ENCODE data around the gene IGSF3.
A peak's percentile ranks its signal among the peaks of the same experiment; 100 is the strongest.

Gene IGSF3

GRCh38 chr1:116546354-116546977 is 121.1 kb downstream of the IGSF3 start:
- DNase-seq = no peak

- no peak for DNase-seq
These were observed 122.2 kb downstream of the IGSF3 start for GRCh38 chr1:116545359-116545705.

DNA sequence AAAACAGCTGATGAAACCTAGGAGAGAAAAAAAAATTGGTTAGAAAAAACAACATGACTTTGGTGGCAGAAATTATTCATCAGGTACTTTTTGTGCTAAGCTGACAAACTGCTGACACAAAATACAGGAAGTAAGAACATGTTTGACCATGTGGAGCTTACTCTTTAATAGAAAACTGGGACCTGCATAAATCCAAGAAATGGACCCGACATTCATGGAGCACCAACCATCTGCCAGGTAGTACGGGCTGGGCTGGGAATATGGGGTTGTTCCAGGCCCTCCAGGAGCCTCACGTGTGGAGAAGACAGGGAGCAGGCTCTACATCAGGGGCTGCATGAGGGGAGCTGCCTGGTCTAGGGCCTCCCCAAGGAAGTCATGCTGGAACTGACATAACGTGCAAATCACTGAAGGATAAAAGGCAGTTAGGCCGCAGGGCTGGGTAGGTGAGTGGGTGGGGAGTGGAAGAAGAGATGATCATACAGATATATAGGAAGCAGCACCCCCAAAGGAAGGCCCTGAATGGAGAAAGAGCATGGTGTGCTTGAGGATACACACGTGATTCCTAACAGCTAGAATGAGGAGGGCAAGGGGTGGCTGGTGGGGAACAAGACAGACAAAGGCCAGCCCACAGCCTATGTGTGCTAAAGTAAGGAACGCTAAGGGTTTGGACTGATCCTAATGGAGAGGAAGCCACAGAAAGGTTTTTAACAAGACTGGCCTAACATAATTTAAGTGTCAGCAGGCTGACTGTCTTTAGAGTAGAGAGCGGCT is 122.8 kb downstream of the IGSF3 start:
- no peak for DNase-seq

DNA sequence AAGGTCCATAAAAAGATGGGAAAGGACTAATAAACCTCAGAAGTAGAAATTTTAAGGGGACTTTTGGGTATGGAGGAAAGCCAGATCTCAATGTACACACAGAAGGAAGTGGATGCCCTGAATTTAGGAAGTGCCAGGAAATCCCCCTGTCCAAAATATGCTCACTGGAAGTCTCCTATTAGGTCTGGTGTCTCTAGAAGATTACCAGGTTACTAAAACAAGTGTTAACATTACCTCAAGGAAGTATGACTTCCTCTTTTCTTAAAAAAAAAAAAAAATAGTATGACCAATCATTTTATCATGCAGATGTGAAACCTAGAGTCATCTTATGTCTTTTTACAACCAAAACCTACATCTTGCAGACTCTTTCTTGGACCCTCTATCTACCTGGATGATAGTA is 127.4 kb downstream of the IGSF3 start:
- no peak for DNase-seq

GRCh38 chr1:116538544-116538943 is 129.0 kb downstream of the IGSF3 start:
- no peak for DNase-seq

GRCh38 chr1:116537898-116538297 is 129.6 kb downstream of the IGSF3 start:
- DNase-seq = no peak

GRCh38 chr1:116537040-116537831 is 130.3 kb downstream of the IGSF3 start:
- peak; percentile 58 for DNase-seq

DNA sequence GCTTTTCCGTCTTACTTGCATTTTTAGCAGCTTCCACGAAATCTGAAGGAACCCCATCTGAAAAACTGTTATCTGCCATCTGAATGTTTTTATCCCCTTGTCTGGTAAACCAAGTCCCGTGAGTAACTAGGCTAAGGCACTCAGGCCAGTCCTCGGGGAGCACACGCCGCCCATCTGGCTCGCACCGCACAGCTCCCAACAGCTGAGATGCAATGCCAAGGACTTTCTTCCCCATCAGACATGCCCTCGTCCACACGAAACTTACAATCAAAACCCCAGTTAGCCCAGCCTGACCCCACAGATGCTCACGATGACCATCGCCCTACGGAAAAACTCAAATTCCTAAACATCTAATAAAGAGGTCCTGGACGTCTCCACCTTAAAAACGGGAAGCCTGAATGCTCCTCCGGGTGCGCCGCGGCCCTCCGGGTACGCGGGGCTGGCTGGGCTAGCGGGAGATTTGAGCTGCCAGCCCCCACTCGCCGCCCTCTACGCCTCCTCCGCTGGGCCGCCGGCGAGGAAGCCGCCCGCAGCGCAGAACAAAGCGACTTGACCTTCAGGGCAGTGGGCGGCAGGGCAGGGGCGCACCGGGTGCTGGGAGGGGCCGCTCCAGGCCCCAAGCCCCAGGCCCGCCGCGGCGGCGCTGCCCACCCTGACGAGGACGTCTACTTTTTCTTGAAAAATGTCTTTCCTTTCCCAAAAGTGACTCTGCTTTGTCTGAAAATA is 133.4 kb downstream of the IGSF3 start:
- DNase-seq = no peak

- DNase-seq = no peak
These were observed 134.1 kb downstream of the IGSF3 start for GRCh38 chr1:116533429-116533820.

GRCh38 chr1:116532671-116533428 is 134.7 kb downstream of the IGSF3 start:
- no peak for DNase-seq

GRCh38 chr1:116531917-116532316 is 135.6 kb downstream of the IGSF3 start:
- no peak for DNase-seq

GRCh38 chr1:116529681-116530080 is 137.9 kb downstream of the IGSF3 start:
- no peak for DNase-seq

DNA sequence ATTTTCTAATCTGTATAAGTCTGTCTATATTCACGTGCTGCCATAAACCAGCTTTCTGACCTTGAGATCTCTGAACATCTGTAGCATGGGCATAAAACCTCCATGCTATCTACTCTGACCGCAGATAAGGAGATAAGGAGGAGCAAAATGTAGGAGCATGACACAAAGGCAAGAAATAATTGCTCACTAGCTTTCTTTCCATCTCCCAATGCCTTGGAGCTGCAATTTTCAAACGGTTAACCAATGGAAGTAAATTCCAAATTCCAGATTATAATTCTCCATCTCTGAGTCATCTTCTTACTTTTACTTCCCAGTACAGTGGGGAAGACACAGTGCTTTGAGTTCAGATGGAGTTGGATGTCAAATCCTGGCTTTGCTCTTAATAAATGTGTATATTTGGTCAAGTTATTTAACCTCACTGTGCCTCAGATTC is 138.3 kb downstream of the IGSF3 start:
- no peak for DNase-seq

DNA sequence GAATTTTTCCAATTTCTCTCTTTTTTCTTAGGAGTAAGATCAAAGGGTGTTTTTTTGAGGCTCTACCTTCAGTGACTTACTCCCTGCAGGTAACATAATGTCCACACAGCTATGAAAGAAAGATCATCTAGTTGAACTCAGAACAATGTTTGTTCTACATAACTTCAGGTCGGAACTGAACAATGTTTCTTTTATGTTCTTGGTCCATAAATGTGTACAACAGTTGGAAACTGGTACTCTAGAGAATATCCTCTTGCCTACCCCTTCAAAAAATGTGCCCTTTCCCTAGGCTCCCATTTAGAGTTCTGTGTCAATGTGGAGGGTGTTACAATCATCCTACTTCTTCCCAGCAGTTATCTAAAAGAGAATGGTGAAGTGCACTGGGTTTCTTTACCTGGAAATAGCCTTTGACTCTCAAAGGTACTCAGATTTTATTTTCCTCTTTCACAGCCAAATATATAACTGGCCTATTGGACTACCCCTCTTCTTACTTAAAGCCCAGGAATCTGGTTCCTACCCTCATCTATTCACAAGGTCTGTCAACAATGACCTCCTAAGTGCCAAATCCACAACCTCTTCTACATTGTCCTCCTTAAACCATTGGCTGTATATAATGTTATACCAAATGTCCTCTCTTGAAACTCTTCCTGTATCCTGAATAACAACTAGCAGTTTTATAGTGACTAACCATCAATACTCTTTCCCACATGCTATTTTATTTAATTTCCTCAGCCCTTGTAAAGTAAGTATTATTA is 139.0 kb downstream of the IGSF3 start:
- DNase-seq = no peak

DNA sequence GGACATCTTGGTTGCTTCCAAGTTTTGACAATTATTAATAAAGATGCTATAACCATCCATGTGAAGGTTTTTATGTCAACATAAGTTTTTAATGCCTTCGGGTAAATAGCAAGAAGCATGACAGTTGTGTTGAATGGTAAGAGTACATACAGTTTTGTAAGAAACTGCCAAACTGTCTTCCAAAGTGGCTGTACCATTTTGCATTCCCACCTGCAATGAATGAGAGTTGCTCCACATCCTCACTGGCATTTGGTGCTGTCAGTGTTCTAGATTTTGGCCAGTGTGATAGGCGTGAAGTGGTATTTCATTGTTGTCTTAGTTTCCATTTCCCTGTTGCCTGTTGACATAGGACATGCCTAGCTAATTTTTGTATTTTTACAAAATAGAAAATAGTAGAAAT is 142.1 kb downstream of the IGSF3 start:
- DNase-seq = no peak
